Nephron progenitor cell (in vitro differentiated cells): ENCODE measurements around the gene SERPINE1.
"Not testable (repeated sequence)": the region's sequence is repeated elsewhere in the genome, so short reads cannot be mapped to it uniquely, and the experiment has no call there.

Experiments used
- DNase-seq: peaks from one replicate; pipeline ENCODE4 v3.0.0; 2021
- H3K27ac Mint-ChIP-seq: 2 replicates; pipeline ENCODE4 v1.8.0; 2021; ENCODE audit warnings: mild to moderate bottlenecking, moderate library complexity, mixed read lengths
- H3K27me3 Mint-ChIP-seq: 2 replicates; pipeline ENCODE4 v1.8.0; 2021; ENCODE audit warnings: mild to moderate bottlenecking, low read depth, mixed read lengths; ENCODE audit not compliant: poor library complexity
- H3K36me3 Mint-ChIP-seq: 2 replicates; pipeline ENCODE4 v1.8.0; 2021; ENCODE audit warnings: low read depth, mixed read lengths
- H3K4me1 Mint-ChIP-seq: 2 replicates; pipeline ENCODE4 v1.8.0; 2021; ENCODE audit warnings: mixed read lengths
- H3K4me3 Mint-ChIP-seq: 2 replicates; pipeline ENCODE4 v1.8.0; 2021; ENCODE audit warnings: mild to moderate bottlenecking, moderate library complexity, mixed read lengths
- H3K9me3 Mint-ChIP-seq: 2 replicates; pipeline ENCODE4 v1.8.0; 2021; ENCODE audit warnings: mild to moderate bottlenecking, moderate library complexity, mixed read lengths
- CTCF ChIP-seq: fragments of 200-600 bp; sonication (generic); IDR thresholded peaks from 2 replicates; pipeline ENCODE4 v1.5.0; 2021; ENCODE audit warnings: antibody characterized with exemption

SERPINE1 gene

GRCh38 chr7:101106386-101106785 lies 20.5 kb upstream of the SERPINE1 start:
- H3K27ac Mint-ChIP-seq, result no peak overlapping the region
- TF ChIP-seq CTCF, result no peak
- DNase-seq, result no peak
- no peaks in the 10 kb centered on the region for H3K36me3 Mint-ChIP-seq
- peaks cover 3% of the 10 kb centered on the region for H3K27me3 Mint-ChIP-seq
- peaks cover 27% of the 10 kb centered on the region for H3K4me1 Mint-ChIP-seq
- no peak overlapping the region for H3K4me3 Mint-ChIP-seq
- H3K9me3 Mint-ChIP-seq, result no peaks in the 10 kb centered on the region

- Mint-ChIP-seq H3K4me1 (peaks cover 19% of the 10 kb centered on the region), H3K4me3 (no peak overlapping the region), H3K27ac (no peak overlapping the region), H3K36me3 (no peaks in the 10 kb centered on the region), H3K9me3 (no peaks in the 10 kb centered on the region), H3K27me3 (peaks cover 3% of the 10 kb centered on the region)
- peak; percentile 21 for DNase-seq
- TF ChIP-seq CTCF, result no peak
Observed at GRCh38 chr7:101108330-101108857, 18.5 kb upstream of the SERPINE1 start.

GRCh38 chr7:101108961-101109360 lies 17.9 kb upstream of the SERPINE1 start:
- H3K36me3 Mint-ChIP-seq, result no peaks in the 10 kb centered on the region
- no peak for DNase-seq
- no peak overlapping the region for H3K27ac Mint-ChIP-seq
- H3K27me3 Mint-ChIP-seq, result no peaks in the 10 kb centered on the region
- no peak for TF ChIP-seq CTCF
- H3K4me3 Mint-ChIP-seq, result no peak overlapping the region
- peaks cover 17% of the 10 kb centered on the region for H3K4me1 Mint-ChIP-seq
- H3K9me3 Mint-ChIP-seq, result no peaks in the 10 kb centered on the region

GRCh38 chr7:101109368-101109767 lies 17.5 kb upstream of the SERPINE1 start:
- TF ChIP-seq CTCF, result no peak
- H3K4me3 Mint-ChIP-seq, result no peak overlapping the region
- no peaks in the 10 kb centered on the region for H3K27me3 Mint-ChIP-seq
- no peak overlapping the region for H3K27ac Mint-ChIP-seq
- H3K4me1 Mint-ChIP-seq, result peaks cover 17% of the 10 kb centered on the region
- DNase-seq, result no peak
- no peaks in the 10 kb centered on the region for H3K36me3 Mint-ChIP-seq
- no peaks in the 10 kb centered on the region for H3K9me3 Mint-ChIP-seq

GRCh38 chr7:101111261-101111660 lies 15.6 kb upstream of the SERPINE1 start:
- no peak for TF ChIP-seq CTCF
- no peak for DNase-seq
- H3K9me3 Mint-ChIP-seq, result no peaks in the 10 kb centered on the region
- no peaks in the 10 kb centered on the region for H3K36me3 Mint-ChIP-seq
- H3K27me3 Mint-ChIP-seq, result no peaks in the 10 kb centered on the region
- peak overlapping the region; percentile 64 for H3K27ac Mint-ChIP-seq
- H3K4me3 Mint-ChIP-seq, result no peak overlapping the region
- H3K4me1 Mint-ChIP-seq, result peaks cover 17% of the 10 kb centered on the region

- H3K27me3 Mint-ChIP-seq, result no peaks in the 10 kb centered on the region
- H3K4me3 Mint-ChIP-seq, result no peak overlapping the region
- no peaks in the 10 kb centered on the region for H3K36me3 Mint-ChIP-seq
- DNase-seq, result no peak
- H3K9me3 Mint-ChIP-seq, result no peaks in the 10 kb centered on the region
- H3K4me1 Mint-ChIP-seq, result peaks cover 17% of the 10 kb centered on the region
- TF ChIP-seq CTCF, result no peak
- no peak overlapping the region for H3K27ac Mint-ChIP-seq
Observed at GRCh38 chr7:101112233-101112632, 14.7 kb upstream of the SERPINE1 start.

- not testable (repeated sequence) for DNase-seq, H3K36me3 Mint-ChIP-seq, H3K9me3 Mint-ChIP-seq, H3K27me3 Mint-ChIP-seq, H3K27ac Mint-ChIP-seq, H3K4me3 Mint-ChIP-seq
- H3K4me1 Mint-ChIP-seq, result peaks cover 11% of the 10 kb centered on the region
Observed at GRCh38 chr7:101113140-101113539, 13.8 kb upstream of the SERPINE1 start.
